ENCODE data around the gene SF3B6. TPM values are rescaled to one million over a fixed set of nuclear protein-coding genes. Genes with fewer than 3 reads are reported as not detected.

SF3B6 gene
- total RNA-seq, 1 donor from 2014 or later = 59.7 TPM

DNA sequence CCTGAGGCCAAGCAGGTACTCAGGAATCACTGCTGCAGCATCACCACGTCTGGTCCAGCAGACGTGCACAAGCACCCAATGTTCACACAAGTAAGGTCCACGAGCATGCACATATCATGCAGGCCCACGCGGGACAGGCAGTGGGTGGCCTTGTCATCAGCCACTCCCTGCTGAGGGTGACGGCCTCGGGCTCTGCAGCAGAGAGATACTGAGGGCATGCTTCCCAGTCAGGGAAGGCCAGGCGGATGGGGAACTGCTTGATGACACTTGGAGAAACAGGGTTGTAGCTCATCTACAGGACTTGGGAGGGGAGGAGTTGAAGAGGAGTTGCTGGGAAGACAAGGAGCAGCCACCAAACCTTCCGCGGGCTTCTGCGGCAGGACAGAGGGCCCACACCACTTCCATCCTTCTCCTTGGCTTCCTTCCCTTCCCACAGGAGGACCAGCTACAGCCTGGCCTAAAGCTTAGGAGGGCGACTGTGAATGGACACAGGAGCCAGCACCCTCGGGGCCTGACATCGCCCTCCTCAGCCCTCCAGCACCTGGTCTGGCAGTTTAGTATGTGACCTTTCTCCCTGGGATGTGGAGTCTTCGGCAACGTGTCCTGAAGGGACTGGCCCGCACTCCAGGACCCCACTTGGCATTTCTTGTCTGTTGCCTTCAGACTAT is 51.0 kb downstream of the SF3B6 start:
- Histone ChIP-seq H3K4me3 (no peak overlapping the region), H3K9me3 (replicated peaks) (no peaks in the 10 kb centered on the region), H3K36me3 (peaks cover 51% of the 10 kb centered on the region), H3K4me1 (no peaks in the 10 kb centered on the region), H3K27me3 (ENCODE audit: low read depth) (no peaks in the 10 kb centered on the region), H3K27ac (replicated peaks) (no peak overlapping the region)
- intact Hi-C loops (cut with micrococcal nuclease) = no loop called here
- DNase-seq = no peak
- TF ChIP-seq, protein P1, sequence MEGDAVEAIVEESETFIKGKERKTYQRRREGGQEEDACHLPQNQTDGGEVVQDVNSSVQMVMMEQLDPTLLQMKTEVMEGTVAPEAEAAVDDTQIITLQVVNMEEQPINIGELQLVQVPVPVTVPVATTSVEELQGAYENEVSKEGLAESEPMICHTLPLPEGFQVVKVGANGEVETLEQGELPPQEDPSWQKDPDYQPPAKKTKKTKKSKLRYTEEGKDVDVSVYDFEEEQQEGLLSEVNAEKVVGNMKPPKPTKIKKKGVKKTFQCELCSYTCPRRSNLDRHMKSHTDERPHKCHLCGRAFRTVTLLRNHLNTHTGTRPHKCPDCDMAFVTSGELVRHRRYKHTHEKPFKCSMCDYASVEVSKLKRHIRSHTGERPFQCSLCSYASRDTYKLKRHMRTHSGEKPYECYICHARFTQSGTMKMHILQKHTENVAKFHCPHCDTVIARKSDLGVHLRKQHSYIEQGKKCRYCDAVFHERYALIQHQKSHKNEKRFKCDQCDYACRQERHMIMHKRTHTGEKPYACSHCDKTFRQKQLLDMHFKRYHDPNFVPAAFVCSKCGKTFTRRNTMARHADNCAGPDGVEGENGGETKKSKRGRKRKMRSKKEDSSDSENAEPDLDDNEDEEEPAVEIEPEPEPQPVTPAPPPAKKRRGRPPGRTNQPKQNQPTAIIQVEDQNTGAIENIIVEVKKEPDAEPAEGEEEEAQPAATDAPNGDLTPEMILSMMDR (IDR thresholded peaks at IDR 0.05; ENCODE audit: borderline replicate concordance) = no peak

DNA sequence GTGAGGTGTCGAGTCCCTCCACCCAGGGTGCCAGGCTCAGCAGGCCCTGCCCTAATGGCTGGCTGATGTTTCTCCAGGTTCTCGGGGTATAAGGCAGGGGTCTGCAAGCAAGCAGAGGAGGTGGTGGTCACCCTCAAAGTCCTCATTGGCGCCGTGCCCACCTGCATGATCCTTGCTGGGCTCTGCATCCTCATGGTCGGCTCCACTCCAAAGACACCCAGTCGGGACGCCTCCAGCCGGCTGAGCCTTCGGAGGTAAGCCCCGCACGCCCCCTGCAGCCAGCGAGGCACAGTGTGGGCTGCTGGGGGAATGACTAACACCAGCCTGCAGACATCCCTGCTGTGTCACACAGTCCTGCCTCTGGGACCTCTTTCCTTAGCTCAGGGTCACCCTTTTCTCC is 52.1 kb downstream of the SF3B6 start:
- TF ChIP-seq, protein P1 (IDR thresholded peaks at IDR 0.05; ENCODE audit: borderline replicate concordance) = peak; percentile 16
- intact Hi-C loops (cut with micrococcal nuclease) = no loop called here
- no peak for DNase-seq
- Histone ChIP-seq H3K4me1 (no peaks in the 10 kb centered on the region), H3K9me3 (replicated peaks) (no peaks in the 10 kb centered on the region), H3K27me3 (ENCODE audit: low read depth) (no peaks in the 10 kb centered on the region), H3K4me3 (no peak overlapping the region), H3K27ac (replicated peaks) (no peak overlapping the region), H3K36me3 (peaks cover 40% of the 10 kb centered on the region)

- TF ChIP-seq, protein P1 (IDR thresholded peaks at IDR 0.05; ENCODE audit: borderline replicate concordance) = no peak
- DNase-seq = no peak
Measured at GRCh38 chr2:24022975-24023575, 53.1 kb downstream of the SF3B6 start.

DNA sequence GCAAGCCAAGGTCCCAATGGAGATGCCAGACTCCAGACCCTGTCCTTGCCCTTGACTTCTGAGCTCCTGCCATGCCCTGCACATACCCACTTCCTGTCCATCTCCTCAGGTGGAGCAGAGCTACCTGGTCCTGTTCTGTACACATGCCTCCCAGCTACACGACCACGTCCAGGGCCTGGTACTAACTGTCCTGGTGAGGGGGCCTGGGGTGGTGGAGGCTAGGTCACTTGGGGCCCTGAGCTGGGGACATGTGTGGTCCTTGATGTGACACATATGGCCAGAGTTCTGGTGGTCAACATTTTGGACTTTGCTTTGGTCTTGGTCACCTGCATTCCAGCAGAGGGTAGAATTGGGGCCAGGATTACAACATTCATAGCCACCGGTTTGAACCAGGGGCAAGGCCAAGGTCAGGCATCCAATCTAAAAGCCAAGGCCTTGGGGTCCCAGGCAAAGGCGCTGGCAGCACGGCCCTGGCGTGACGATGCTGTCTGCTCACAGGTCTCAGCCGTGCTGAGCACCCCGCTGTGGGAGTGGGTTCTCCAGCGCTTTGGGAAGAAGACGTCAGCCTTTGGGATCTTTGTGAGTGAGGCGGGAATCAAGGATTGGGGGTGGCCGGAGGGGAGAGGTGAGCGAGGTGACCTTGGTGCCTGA is 53.7 kb downstream of the SF3B6 start:
- Histone ChIP-seq H3K27ac (replicated peaks) (no peak overlapping the region), H3K9me3 (replicated peaks) (no peaks in the 10 kb centered on the region), H3K4me1 (no peaks in the 10 kb centered on the region), H3K36me3 (peaks cover 28% of the 10 kb centered on the region), H3K4me3 (no peak overlapping the region), H3K27me3 (ENCODE audit: low read depth) (no peaks in the 10 kb centered on the region)
- TF ChIP-seq, protein P1 (IDR thresholded peaks at IDR 0.05; ENCODE audit: borderline replicate concordance) = no peak
- intact Hi-C loops (cut with micrococcal nuclease) = no loop called here
- DNase-seq = no peak

More at GRCh38 chr2:24022975-24023575, 53.1 kb downstream of the SF3B6 start:
- Histone ChIP-seq H3K36me3 (peaks cover 31% of the 10 kb centered on the region), H3K4me1 (no peaks in the 10 kb centered on the region), H3K27me3 (ENCODE audit: low read depth) (no peaks in the 10 kb centered on the region), H3K27ac (replicated peaks) (no peak overlapping the region), H3K9me3 (replicated peaks) (no peaks in the 10 kb centered on the region), H3K4me3 (no peak overlapping the region)
- intact Hi-C loops (cut with micrococcal nuclease) = no loop called here

- intact Hi-C loops (cut with micrococcal nuclease) = no loop called here
- Histone ChIP-seq H3K27me3 (ENCODE audit: low read depth) (no peaks in the 10 kb centered on the region), H3K27ac (replicated peaks) (no peak overlapping the region), H3K4me1 (no peaks in the 10 kb centered on the region), H3K36me3 (peaks cover 18% of the 10 kb centered on the region), H3K4me3 (no peak overlapping the region), H3K9me3 (replicated peaks) (no peaks in the 10 kb centered on the region)
- DNase-seq = no peak
- TF ChIP-seq, protein P1 (IDR thresholded peaks at IDR 0.05; ENCODE audit: borderline replicate concordance) = peak; percentile 31
Measured at GRCh38 chr2:24021122-24021998, 54.8 kb downstream of the SF3B6 start.

Measured in left ventricle myocardium inferior (tissue), 1 donor.